Measurements from ENCODE around the gene ITGB1BP2.
"Not testable (repeated sequence)": the region's sequence is repeated elsewhere in the genome, so short reads cannot be mapped to it uniquely, and the experiment has no call there.

ITGB1BP2 gene

DNA sequence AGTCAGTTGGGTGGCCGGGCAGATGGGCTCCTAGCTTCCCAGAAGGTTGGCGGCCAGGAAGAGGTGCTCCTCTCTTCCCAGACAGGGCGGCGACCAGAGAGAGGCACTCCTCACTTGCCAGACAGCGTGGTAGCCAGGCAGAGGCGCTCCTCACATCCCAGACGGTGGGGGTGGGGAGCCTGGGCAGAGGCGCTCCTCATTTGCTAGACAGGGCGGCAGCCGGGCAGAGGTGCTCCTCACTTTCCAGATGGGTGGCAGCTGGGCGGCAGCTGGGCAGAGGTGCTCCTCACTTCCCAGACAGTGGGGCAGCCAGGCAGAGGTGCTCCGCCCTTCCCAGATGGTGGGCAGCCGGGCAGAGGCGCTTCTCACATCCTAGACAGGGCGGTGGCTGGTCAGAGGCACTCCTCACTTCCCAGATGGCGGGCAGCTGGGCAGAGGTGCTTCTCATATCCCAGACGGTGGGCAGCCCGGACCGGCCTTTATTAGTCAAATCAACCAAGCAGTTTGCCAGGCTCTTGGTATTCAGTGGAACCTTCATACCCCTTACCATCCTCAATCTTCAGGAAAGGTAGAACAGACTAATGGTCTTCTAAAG lies 31.7 kb upstream of the ITGB1BP2 start:
- no peak for DNase-seq (ENCODE audit: low spot score)
- TF ChIP-seq, protein P1, sequence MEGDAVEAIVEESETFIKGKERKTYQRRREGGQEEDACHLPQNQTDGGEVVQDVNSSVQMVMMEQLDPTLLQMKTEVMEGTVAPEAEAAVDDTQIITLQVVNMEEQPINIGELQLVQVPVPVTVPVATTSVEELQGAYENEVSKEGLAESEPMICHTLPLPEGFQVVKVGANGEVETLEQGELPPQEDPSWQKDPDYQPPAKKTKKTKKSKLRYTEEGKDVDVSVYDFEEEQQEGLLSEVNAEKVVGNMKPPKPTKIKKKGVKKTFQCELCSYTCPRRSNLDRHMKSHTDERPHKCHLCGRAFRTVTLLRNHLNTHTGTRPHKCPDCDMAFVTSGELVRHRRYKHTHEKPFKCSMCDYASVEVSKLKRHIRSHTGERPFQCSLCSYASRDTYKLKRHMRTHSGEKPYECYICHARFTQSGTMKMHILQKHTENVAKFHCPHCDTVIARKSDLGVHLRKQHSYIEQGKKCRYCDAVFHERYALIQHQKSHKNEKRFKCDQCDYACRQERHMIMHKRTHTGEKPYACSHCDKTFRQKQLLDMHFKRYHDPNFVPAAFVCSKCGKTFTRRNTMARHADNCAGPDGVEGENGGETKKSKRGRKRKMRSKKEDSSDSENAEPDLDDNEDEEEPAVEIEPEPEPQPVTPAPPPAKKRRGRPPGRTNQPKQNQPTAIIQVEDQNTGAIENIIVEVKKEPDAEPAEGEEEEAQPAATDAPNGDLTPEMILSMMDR (IDR thresholded peaks at IDR 0.05; ENCODE audit: extremely low read depth, missing control alignments): no peak

- not testable (repeated sequence) for DNase-seq (ENCODE audit: low spot score)
Observed at GRCh38 chrX:71272313-71272712, 29.2 kb upstream of the ITGB1BP2 start.

DNA sequence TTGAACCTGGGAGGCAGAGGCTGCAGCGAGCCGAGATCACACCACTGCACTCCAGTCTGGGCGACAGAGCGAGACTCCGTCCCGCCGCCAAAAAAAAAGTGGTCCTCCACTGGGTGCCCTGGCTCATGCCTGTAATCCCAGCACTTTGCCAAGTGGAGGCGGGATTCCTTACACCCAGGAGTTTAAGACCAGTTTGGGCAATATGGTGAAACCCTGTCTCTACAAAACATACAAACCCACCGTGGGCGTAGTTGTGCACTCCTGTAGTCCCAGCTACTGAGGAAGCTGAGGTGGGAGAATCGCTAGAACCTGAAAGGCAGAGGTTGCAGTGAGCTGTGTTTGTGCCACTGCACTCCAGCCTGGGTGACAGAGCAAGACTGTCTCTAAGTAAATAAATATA lies 20.2 kb upstream of the ITGB1BP2 start:
- DNase-seq (ENCODE audit: low spot score): not testable (repeated sequence)

DNA sequence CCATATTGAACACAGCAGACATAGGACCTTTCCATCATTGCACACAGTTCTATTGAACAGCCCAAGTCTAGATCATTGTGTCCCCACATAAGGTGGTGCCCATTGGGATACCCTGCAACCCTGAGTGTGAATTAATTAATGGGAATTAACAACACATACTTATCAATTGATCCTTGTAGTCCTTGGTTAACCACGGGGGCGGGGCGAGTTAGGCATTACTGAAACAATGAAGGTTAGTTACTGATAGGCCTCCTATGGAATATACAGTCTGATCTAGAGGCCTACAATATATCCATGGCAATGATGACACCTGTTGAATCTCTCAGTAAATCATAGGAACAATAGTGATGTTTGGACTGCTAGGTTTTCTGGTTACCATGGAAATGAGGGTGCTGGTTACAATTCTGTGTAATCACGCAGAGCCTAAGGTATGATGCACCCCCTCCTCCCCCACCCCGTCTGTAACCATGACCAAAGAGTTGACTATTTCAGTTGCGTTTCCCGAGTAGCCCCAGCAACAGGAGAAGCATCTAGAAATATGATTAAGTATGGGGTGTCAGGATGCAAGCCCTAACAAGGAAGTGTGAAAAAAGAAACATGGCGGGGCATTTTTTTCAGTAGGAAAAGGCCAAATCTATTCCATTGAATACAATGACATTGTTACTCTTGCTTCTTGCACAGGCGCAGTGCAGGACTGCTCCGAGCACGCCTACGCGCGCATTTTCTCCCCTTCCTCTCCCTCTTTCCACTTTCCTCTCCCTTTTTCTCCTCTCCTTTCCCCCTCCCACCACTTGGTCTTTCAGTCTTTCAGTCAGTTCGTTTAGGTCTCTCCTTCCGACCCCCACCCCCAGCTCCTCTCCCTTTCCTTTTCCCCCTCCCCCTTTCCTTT lies 18.8 kb upstream of the ITGB1BP2 start:
- DNase-seq (ENCODE audit: low spot score): peak; percentile 14

DNA sequence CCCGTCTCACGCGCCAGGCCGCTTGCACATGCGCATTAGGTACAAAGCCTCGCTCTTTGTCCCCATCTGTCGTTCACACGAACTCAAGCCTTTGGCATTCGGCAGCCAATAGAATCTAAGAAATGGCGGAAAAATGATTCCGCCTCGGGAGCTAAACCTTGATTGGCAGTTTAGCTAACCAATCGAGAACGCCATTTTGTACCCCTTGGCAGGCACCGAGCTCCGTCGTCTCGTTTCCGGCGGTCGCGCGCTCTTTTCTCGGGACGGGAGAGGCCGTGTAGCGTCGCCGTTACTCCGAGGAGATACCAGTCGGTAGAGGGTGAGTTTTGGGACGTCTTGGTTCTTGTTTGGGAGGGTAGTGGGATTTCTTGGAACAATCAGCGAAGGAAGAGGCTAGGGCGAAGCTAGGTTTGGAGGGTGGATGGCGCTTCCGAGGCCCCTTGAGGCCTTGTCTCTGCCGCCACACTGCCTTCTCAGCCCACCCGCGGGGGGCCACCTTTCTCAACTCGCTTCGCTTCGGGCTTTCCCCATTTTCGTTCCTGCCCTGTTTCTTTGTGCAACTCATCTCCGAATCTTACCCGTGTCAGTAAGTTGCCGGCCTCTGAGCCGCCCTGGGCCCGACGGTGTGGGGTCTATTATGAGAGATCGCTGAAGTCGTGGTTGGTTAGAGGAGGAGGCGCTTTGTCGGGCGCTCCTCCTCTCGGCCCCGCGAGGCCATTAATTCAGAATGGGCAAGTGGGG lies 18.0 kb upstream of the ITGB1BP2 start, which contains the start of gene NONO:
Gene NONO, plus strand, starts transcription at position 233 of the 741 bp plus-strand sequence. CDS start 7,003 bp downstream, outside the sequence.
- peak; percentile 83 for DNase-seq (ENCODE audit: low spot score)
- TF ChIP-seq, protein P1 (IDR thresholded peaks at IDR 0.05; ENCODE audit: extremely low read depth, missing control alignments): no peak

More for the DNA sequence above, 18.8 kb upstream of the ITGB1BP2 start:
- TF ChIP-seq, protein P1 (IDR thresholded peaks at IDR 0.05; ENCODE audit: extremely low read depth, missing control alignments): no peak

GRCh38 chrX:71285929-71286328 lies 15.6 kb upstream of the ITGB1BP2 start:
- no peak for DNase-seq (ENCODE audit: low spot score)
- TF ChIP-seq, protein P1 (IDR thresholded peaks at IDR 0.05; ENCODE audit: extremely low read depth, missing control alignments): no peak

DNA sequence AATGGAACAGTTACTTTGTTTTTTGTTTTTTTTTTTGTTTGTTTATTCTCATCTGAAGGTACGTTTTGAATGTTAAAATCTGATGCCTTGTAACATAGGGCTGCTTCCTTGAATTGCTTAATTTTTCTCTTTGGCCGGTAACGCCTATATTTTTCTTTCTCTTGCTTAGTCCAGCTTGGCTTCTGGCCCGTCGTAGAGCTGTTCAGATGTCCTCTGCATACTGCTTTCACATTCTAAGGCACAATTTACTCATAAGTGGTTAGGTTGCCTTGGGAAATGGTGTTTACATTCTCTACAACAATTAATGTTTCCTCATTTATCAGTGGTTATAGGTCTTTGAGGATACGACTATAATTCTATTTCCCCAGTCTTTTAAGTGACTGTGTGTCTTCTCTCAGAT lies 10.2 kb upstream of the ITGB1BP2 start:
- TF ChIP-seq, protein P1 (IDR thresholded peaks at IDR 0.05; ENCODE audit: extremely low read depth, missing control alignments): no peak
- no peak for DNase-seq (ENCODE audit: low spot score)

Data from GM20000 (cell line).